Natural killer cell (primary cell): ENCODE data around the gene DDAH1. TPM values are rescaled to one million over a fixed set of nuclear protein-coding genes. Genes with fewer than 3 reads are reported as not detected.

Source experiments
- ATAC-seq, 3 donors: fragments of 150-1000 bp in 2 of 3; fragments of 200-7000 bp in 1 of 3; cut with Tn5 transposase; 1 replicate in 1 of 3; 2 replicates in 2 of 3; pipeline ENCODE4 v1.10.0; 2021; ENCODE audit warnings: mild to moderate bottlenecking in 2 of 3, moderate library complexity in 2 of 3
- DNase-seq, 2 donors: peaks; one replicate each; pipeline versions ENCODE4 v3.0.0 to v3.0.0-alpha.2; 2013 to 2021; ENCODE audit warnings: mixed read lengths in 1 of 2
- H3K27ac ChIP-seq: one replicate; pipeline ENCODE4 v1.5.1; 2013; ENCODE audit warnings: mild to moderate bottlenecking, low read length
- H3K27me3 ChIP-seq: one replicate; pipeline ENCODE4 v1.6.1; 2013; ENCODE audit warnings: low read length; ENCODE audit not compliant: control insufficient read depth, insufficient read depth
- H3K36me3 ChIP-seq: one replicate; pipeline ENCODE4 v1.6.1; 2013; ENCODE audit warnings: low read length; ENCODE audit not compliant: control insufficient read depth, insufficient read depth
- H3K4me1 ChIP-seq: one replicate; pipeline ENCODE4 v1.6.1; 2013; ENCODE audit warnings: low read length; ENCODE audit not compliant: control insufficient read depth, insufficient read depth
- H3K4me3 ChIP-seq: one replicate; pipeline ENCODE4 v1.5.1; 2013; ENCODE audit warnings: low read length
- H3K9me3 ChIP-seq: one replicate; pipeline ENCODE4 v1.6.1; 2013; ENCODE audit warnings: low read length; ENCODE audit not compliant: control insufficient read depth, insufficient read depth
- H3K27ac Mint-ChIP-seq, 2 donors: one replicate each; pipeline ENCODE4 v1.8.0; 2022; ENCODE audit warnings: mild to moderate bottlenecking in 2 of 2, mixed read lengths in 2 of 2, moderate library complexity in 1 of 2
- H3K27me3 Mint-ChIP-seq, 2 donors: one replicate each; pipeline ENCODE4 v1.8.0; 2022; ENCODE audit warnings: low read depth in 2 of 2, mixed read lengths in 2 of 2
- H3K36me3 Mint-ChIP-seq: one replicate; pipeline ENCODE4 v1.8.0; 2022; ENCODE audit warnings: mixed read lengths
- H3K4me1 Mint-ChIP-seq, 2 donors: one replicate each; pipeline ENCODE4 v1.8.0; 2022; ENCODE audit warnings: mixed read lengths in 2 of 2
- H3K4me3 Mint-ChIP-seq: one replicate; pipeline ENCODE4 v1.8.0; 2022; ENCODE audit warnings: mild to moderate bottlenecking, moderate library complexity, mixed read lengths
- H3K9me3 Mint-ChIP-seq, 2 donors: one replicate each; pipeline ENCODE4 v1.8.0; 2022; ENCODE audit warnings: mixed read lengths in 2 of 2
- CTCF ChIP-seq: fragments of 200-600 bp; IDR thresholded peaks from one replicate; pipeline ENCODE4 v1.8.0; 2022; ENCODE audit warnings: antibody characterized with exemption
- WGBS: methylation state at CpG from one replicate; pipeline ENCODE4 v1.1.7; 2013; ENCODE audit warnings: missing lambda C conversion rate; ENCODE audit not compliant: insufficient coverage; 5-methylcytosine and 5-hydroxymethylcytosine counted together
- intact Hi-C: fragments of 100-400 bp; cut with micrococcal nuclease; formaldehyde crosslinking; loops from one replicate; pipeline ENCODE4 v1.14.2; 2022
- total RNA-seq, 4 donors: library from RNA; stranded (reverse); fragments of 120-200 nt in 1 of 4; gene quantifications; one replicate each; pipeline versions ENCODE4 v1.2.3 to v1.2.4, GENCODE V29; 2013 to 2022

The DDAH1 gene
- total RNA-seq, 3 donors from 2014 or later (not counting 1 experiment from before 2014, with no cell fraction given): 0.07 to 0.20 TPM; not detected in 1

GRCh38 chr1:85318217-85318616, 146.7 kb downstream of the DDAH1 start:
- Histone ChIP-seq H3K4me1 (peaks cover 4% of the 10 kb centered on the region), H3K36me3 (no peaks in the 10 kb centered on the region), H3K4me3 (no peak overlapping the region), H3K27me3 (peaks cover 28% of the 10 kb centered on the region), H3K9me3 (no peaks in the 10 kb centered on the region), H3K27ac (no peak overlapping the region)
- H3K36me3 Mint-ChIP-seq: no peaks in the 10 kb centered on the region
- peaks cover 48 to 79% of the 10 kb centered on the region in 2 donors for H3K27me3 Mint-ChIP-seq
- H3K4me1 Mint-ChIP-seq: peaks cover 0 to 5% of the 10 kb centered on the region in 2 donors
- H3K9me3 Mint-ChIP-seq: no peaks in the 10 kb centered on the region
- intact Hi-C loops: no loop called here
- ATAC-seq (no peak), DNase-seq (no peak)
- 100% methylated on average over 1 of the region's 1 CpG for WGBS
- TF ChIP-seq CTCF: no peak
- H3K27ac Mint-ChIP-seq: no peak overlapping the region
- no peak overlapping the region for H3K4me3 Mint-ChIP-seq

GRCh38 chr1:85317560-85317959, 147.4 kb downstream of the DDAH1 start:
- intact Hi-C loops: no loop called here

GRCh38 chr1:85316321-85316720, 148.6 kb downstream of the DDAH1 start:
- 88% methylated on average over 2 of the region's 2 CpGs for WGBS
- Mint-ChIP-seq H3K27ac (no peak overlapping the region), H3K4me1 (peaks cover 0 to 5% of the 10 kb centered on the region in 2 donors), H3K4me3 (no peak overlapping the region), H3K27me3 (peaks cover 53 to 84% of the 10 kb centered on the region in 2 donors), H3K9me3 (no peaks in the 10 kb centered on the region), H3K36me3 (no peaks in the 10 kb centered on the region)
- ATAC-seq (no peak), DNase-seq (no peak)
- TF ChIP-seq CTCF: no peak
- no peak overlapping the region for H3K27ac ChIP-seq
- H3K36me3 ChIP-seq: no peaks in the 10 kb centered on the region
- no peaks in the 10 kb centered on the region for H3K9me3 ChIP-seq
- intact Hi-C loops: no loop called here
- no peak overlapping the region for H3K4me3 ChIP-seq
- H3K4me1 ChIP-seq: peaks cover 1% of the 10 kb centered on the region
- peaks cover 24% of the 10 kb centered on the region for H3K27me3 ChIP-seq

More at GRCh38 chr1:85317560-85317959, 147.4 kb downstream of the DDAH1 start:
- H3K9me3 Mint-ChIP-seq: no peaks in the 10 kb centered on the region
- TF ChIP-seq CTCF: no peak
- H3K36me3 Mint-ChIP-seq: no peaks in the 10 kb centered on the region
- no peak overlapping the region for H3K4me3 ChIP-seq
- peaks cover 4% of the 10 kb centered on the region for H3K4me1 ChIP-seq
- no peak overlapping the region for H3K27ac Mint-ChIP-seq
- no peaks in the 10 kb centered on the region for H3K9me3 ChIP-seq
- peaks cover 0 to 5% of the 10 kb centered on the region in 2 donors for H3K4me1 Mint-ChIP-seq
- H3K36me3 ChIP-seq: no peaks in the 10 kb centered on the region
- no peak for DNase-seq
- H3K27me3 ChIP-seq: peaks cover 24% of the 10 kb centered on the region
- 92% methylated on average over 3 of the region's 5 CpGs for WGBS
- no peak overlapping the region for H3K4me3 Mint-ChIP-seq
- no peak overlapping the region for H3K27ac ChIP-seq
- ATAC-seq: no peak
- H3K27me3 Mint-ChIP-seq: peaks cover 47 to 78% of the 10 kb centered on the region in 2 donors

GRCh38 chr1:85315789-85316188, 149.2 kb downstream of the DDAH1 start:
- Mint-ChIP-seq H3K27me3 (peaks cover 53 to 85% of the 10 kb centered on the region in 2 donors), H3K36me3 (no peaks in the 10 kb centered on the region), H3K4me3 (no peak overlapping the region), H3K9me3 (no peaks in the 10 kb centered on the region), H3K27ac (no peak overlapping the region), H3K4me1 (peaks cover 0 to 3% of the 10 kb centered on the region in 2 donors)
- Histone ChIP-seq H3K27ac (no peak overlapping the region), H3K4me3 (no peak overlapping the region), H3K4me1 (no peaks in the 10 kb centered on the region), H3K36me3 (no peaks in the 10 kb centered on the region), H3K9me3 (no peaks in the 10 kb centered on the region), H3K27me3 (peaks cover 25% of the 10 kb centered on the region)
- DNase-seq (no peak), ATAC-seq (no peak)
- no peak for TF ChIP-seq CTCF
- intact Hi-C loops: no loop called here
- WGBS: 83% methylated on average over 6 of the region's 8 CpGs
